GM21526 (cell line): ENCODE data around the gene TGIF2LY.
"Not testable (repeated sequence)": the region's sequence is repeated elsewhere in the genome, so short reads cannot be mapped to it uniquely, and the experiment has no call there.

Experiments
- ATAC-seq: cut with Tn5 transposase; IDR thresholded peaks from one replicate; pipeline ENCODE4 v1.9.1; 2021; ENCODE audit warnings: moderate library complexity; ENCODE audit not compliant: unreplicated experiment, low FRiP score

TGIF2LY gene

GRCh38 chrY:3578767-3579166 is at the start of gene TGIF2LY:
Gene TGIF2LY (plus strand): TSS chrY:3579067. CDS start chrY:3579245, 178 bp downstream.
- ATAC-seq, result not testable (repeated sequence)
